ENCODE data around the gene DNAJA3. TPM values are rescaled to one million over a fixed set of nuclear protein-coding genes. Genes with fewer than 3 reads are reported as not detected.

Gene DNAJA3
- total RNA-seq, 2 experiments from 2014 or later, result 17.2 to 18.8 TPM

- peak overlapping the region; percentile 65 for H3K4me3 Mint-ChIP-seq
- H3K36me3 Mint-ChIP-seq (ENCODE audit: low read depth), result peaks cover 16% of the 10 kb centered on the region
- no peaks in the 10 kb centered on the region for H3K27me3 ChIP-seq (ENCODE audit: control insufficient read depth in 1 of 2, insufficient read depth in 2 of 2, low read length in 2 of 2)
- no peak for DNase-seq
- peak overlapping the region; percentile 88 for H3K27ac Mint-ChIP-seq
- H3K9me3 Mint-ChIP-seq, result no peaks in the 10 kb centered on the region
- H3K9me3 ChIP-seq (ENCODE audit: control insufficient read depth in 1 of 2, insufficient read depth in 1 of 2, low read length in 2 of 2), result no peaks in the 10 kb centered on the region
- intact Hi-C loops (cut with DNase I, micrococcal nuclease), result no loop called here
- no peaks in the 10 kb centered on the region for H3K27me3 Mint-ChIP-seq
- H3K4me3 ChIP-seq (ENCODE audit: low read length), result no peak overlapping the region
- ATAC-seq (ENCODE audit: poor library complexity), result no peak
- ChIA-PET CTCF (no interaction called here), POLR2A (interaction anchor here (1.4 to 3.1 kb wide), 2 partner anchors 33 to 66 kb away, joined by 3 to 21 read pairs; partner anchors contain the start of gene CDIP1)
- H3K27ac ChIP-seq (ENCODE audit: low read depth in 1 of 2, low read length in 2 of 2), result no peak overlapping the region
- peaks cover 10% of the 10 kb centered on the region for H3K36me3 ChIP-seq (ENCODE audit: insufficient read depth, low read length)
- peaks cover 35% of the 10 kb centered on the region for H3K4me1 Mint-ChIP-seq (ENCODE audit: low read depth)
- H3K4me1 ChIP-seq (ENCODE audit: insufficient read depth, low read length), result peaks cover 38% of the 10 kb centered on the region
- TF ChIP-seq CTCF (IDR thresholded peaks at IDR 0.05), result no peak
Observed at GRCh38 chr16:4472880-4473279, 47.2 kb downstream of the DNAJA3 start.

DNA sequence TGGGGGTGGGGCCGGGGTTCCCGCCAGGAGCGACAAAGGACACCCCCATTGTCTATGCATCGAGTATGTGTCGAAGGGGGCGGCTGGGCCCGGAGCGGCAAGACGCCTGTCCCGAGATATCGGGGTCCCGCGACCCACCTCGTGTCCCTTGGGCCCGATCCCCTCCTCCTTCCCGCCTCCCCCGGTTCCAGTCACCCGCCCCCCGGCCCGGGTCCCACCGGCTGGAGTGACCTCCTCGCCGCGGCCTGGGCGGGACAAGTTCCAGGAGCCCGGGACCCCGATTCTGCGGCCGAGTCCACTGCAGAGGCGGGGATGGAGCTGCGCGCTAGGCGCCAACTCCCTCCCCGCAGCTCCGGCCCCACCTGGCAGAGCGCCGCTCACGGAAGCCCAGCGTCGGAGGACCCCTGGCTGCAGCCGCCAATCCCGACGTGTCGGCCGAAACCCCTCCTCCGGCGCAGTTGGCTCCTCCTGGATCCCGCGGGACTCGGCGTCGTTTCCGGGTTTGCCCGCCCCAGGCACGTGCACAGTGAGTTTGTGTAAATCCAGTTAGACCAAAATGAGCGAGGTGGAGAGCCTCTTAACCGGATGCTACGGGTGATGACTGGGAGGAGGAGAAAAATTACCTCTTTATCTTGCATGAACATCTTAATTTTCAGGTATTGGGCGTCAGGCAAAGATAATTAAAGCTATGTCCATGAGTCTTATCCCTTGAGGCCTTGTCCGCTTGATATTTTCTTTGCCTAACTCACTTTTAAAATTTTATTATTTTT, 48.7 kb downstream of the DNAJA3 start, which contains the start of gene NMRAL1:
Gene NMRAL1 (minus strand): TSS at position 434 of the 770 bp plus-strand sequence. CDS start 493 bp downstream, outside the sequence.
- intact Hi-C loops (cut with DNase I, micrococcal nuclease), result no loop called here
- ChIA-PET CTCF (interaction anchor here (0.9 to 1.5 kb wide), 3 partner anchors 15 to 74 kb away, joined by 3 to 5 read pairs (median 3); no protein-coding TSS in a partner anchor), POLR2A (interaction anchor here (1.0 to 5.8 kb wide), 7 partner anchors 9 to 64 kb away, joined by 3 to 140 read pairs (median 4); partner anchors contain the start of gene CDIP1)
- no peaks in the 10 kb centered on the region for H3K9me3 Mint-ChIP-seq
- peak; percentile 46 for ATAC-seq (ENCODE audit: poor library complexity)
- H3K27ac Mint-ChIP-seq, result peak within 1 kb of the TSS; percentile 88
- peaks cover 21% of the 10 kb centered on the region for H3K36me3 Mint-ChIP-seq (ENCODE audit: low read depth)
- H3K4me3 ChIP-seq (ENCODE audit: low read length), result peak within 1 kb of the TSS; percentile 64
- no peak for TF ChIP-seq CTCF (IDR thresholded peaks at IDR 0.05)
- no peaks in the 10 kb centered on the region for H3K9me3 ChIP-seq (ENCODE audit: control insufficient read depth in 1 of 2, insufficient read depth in 1 of 2, low read length in 2 of 2)
- H3K27ac ChIP-seq (ENCODE audit: low read depth in 1 of 2, low read length in 2 of 2), result peak within 1 kb of the TSS; percentile 72 to 88
- peaks cover 53% of the 10 kb centered on the region for H3K4me1 ChIP-seq (ENCODE audit: insufficient read depth, low read length)
- no peaks in the 10 kb centered on the region for H3K27me3 ChIP-seq (ENCODE audit: control insufficient read depth in 1 of 2, insufficient read depth in 2 of 2, low read length in 2 of 2)
- H3K36me3 ChIP-seq (ENCODE audit: insufficient read depth, low read length), result peaks cover 10% of the 10 kb centered on the region
- H3K27me3 Mint-ChIP-seq, result no peaks in the 10 kb centered on the region
- peak; percentile 58 to 94 (median 80) for DNase-seq
- H3K4me3 Mint-ChIP-seq, result peak within 1 kb of the TSS; percentile 93
- peaks cover 45% of the 10 kb centered on the region for H3K4me1 Mint-ChIP-seq (ENCODE audit: low read depth)

GRCh38 chr16:4475880-4476788, 50.5 kb downstream of the DNAJA3 start, which contains the start of gene HMOX2:
TSS of gene HMOX2 (plus strand) at chr16:4476398. CDS start at chr16:4505525, 29,127 bp downstream.
- Histone ChIP-seq H3K27ac (ENCODE audit: low read depth in 1 of 2, low read length in 2 of 2) (peak within 1 kb of the TSS; percentile 67 to 80), H3K36me3 (ENCODE audit: insufficient read depth, low read length) (peaks cover 10% of the 10 kb centered on the region), H3K4me3 (ENCODE audit: low read length) (peak within 1 kb of the TSS; percentile 98), H3K4me1 (ENCODE audit: insufficient read depth, low read length) (peaks cover 68% of the 10 kb centered on the region), H3K27me3 (ENCODE audit: control insufficient read depth in 1 of 2, insufficient read depth in 2 of 2, low read length in 2 of 2) (no peaks in the 10 kb centered on the region), H3K9me3 (ENCODE audit: control insufficient read depth in 1 of 2, insufficient read depth in 1 of 2, low read length in 2 of 2) (no peaks in the 10 kb centered on the region)
- TF ChIP-seq CTCF (IDR thresholded peaks at IDR 0.05), result peak; percentile 40
- no peaks in the 10 kb centered on the region for H3K27me3 Mint-ChIP-seq
- H3K36me3 Mint-ChIP-seq (ENCODE audit: low read depth), result peaks cover 23% of the 10 kb centered on the region
- peak within 1 kb of the TSS; percentile 92 for H3K4me3 Mint-ChIP-seq
- DNase-seq (peak; percentile 86 to 97 (median 92)), ATAC-seq (ENCODE audit: poor library complexity) (peak; percentile 85)
- CTCF ChIA-PET, result interaction anchor here (0.6 to 4.4 kb wide), 20 partner anchors 9 to 222 kb away, joined by 3 to 70 read pairs (median 4); partner anchors contain the start of genes CDIP1, CORO7 and MGRN1
- no peaks in the 10 kb centered on the region for H3K9me3 Mint-ChIP-seq
- POLR2A ChIA-PET, result interaction anchor here (0.6 to 5.8 kb wide), 21 partner anchors 11 to 332 kb away, joined by 3 to 140 read pairs (median 3); partner anchors contain the start of genes ANKS3, CDIP1, CORO7 and DNAAF8
- intact Hi-C loops (cut with DNase I, micrococcal nuclease), result loop anchor here (1.0 to 5.0 kb wide), 8 partner anchors 12 to 216 kb away; partner anchors contain the start of genes CDIP1 (in 1 of the 2), CORO7 (in 1 of the 2) and NUDT16L1 (in 1 of the 2)
- peak within 1 kb of the TSS; percentile 78 for H3K27ac Mint-ChIP-seq
- peaks cover 47% of the 10 kb centered on the region for H3K4me1 Mint-ChIP-seq (ENCODE audit: low read depth)

Data from CD4-positive, alpha-beta T cell (primary cell).